ENCODE data around the gene EIPR1.

The EIPR1 gene

DNA sequence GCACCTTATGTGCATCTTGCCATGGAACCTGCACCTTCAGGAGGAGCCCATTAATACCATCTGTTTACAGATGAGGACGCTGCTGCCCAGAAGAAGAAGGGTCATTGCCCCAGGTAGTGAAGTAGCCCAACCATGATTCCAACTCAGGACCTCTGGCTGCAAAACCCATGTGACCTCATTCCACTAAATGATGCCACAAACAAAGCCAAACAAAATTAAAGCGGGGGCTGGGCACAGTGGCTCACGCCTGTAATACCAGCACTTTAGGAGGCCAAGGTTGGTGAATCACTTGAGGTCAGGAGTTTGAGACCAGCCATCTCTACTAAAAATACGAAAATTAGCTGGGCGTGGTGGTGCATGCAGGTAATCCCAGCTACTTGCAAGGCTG lies 202.1 kb downstream of the EIPR1 start:
- Histone ChIP-seq H3K36me3 (ENCODE audit: control insufficient read depth, insufficient read depth, low read length) (no peaks in the 10 kb centered on the region), H3K27ac (ENCODE audit: low read depth, low read length) (no peak overlapping the region), H3K9ac (ENCODE audit: low read length) (no peak overlapping the region), H3K4me3 (ENCODE audit: low read length) (no peak overlapping the region), H3K27me3 (ENCODE audit: control insufficient read depth, insufficient read depth, low read length) (no peaks in the 10 kb centered on the region), H3K4me1 (ENCODE audit: control insufficient read depth, insufficient read depth, low read length) (no peaks in the 10 kb centered on the region)

GRCh38 chr2:3174626-3175567 lies 202.7 kb downstream of the EIPR1 start:
- no peak overlapping the region for H3K4me3 ChIP-seq (ENCODE audit: low read length)
- no peaks in the 10 kb centered on the region for H3K27me3 ChIP-seq (ENCODE audit: control insufficient read depth, insufficient read depth, low read length)
- H3K27ac ChIP-seq (ENCODE audit: low read depth, low read length), result no peak overlapping the region
- H3K36me3 ChIP-seq (ENCODE audit: control insufficient read depth, insufficient read depth, low read length), result no peaks in the 10 kb centered on the region
- H3K4me1 ChIP-seq (ENCODE audit: control insufficient read depth, insufficient read depth, low read length), result no peaks in the 10 kb centered on the region
- no peak overlapping the region for H3K9ac ChIP-seq (ENCODE audit: low read length)

GRCh38 chr2:3173031-3173430 lies 204.6 kb downstream of the EIPR1 start:
- Histone ChIP-seq H3K27me3 (ENCODE audit: control insufficient read depth, insufficient read depth, low read length) (no peaks in the 10 kb centered on the region), H3K4me3 (ENCODE audit: low read length) (no peak overlapping the region), H3K36me3 (ENCODE audit: control insufficient read depth, insufficient read depth, low read length) (no peaks in the 10 kb centered on the region), H3K9ac (ENCODE audit: low read length) (no peak overlapping the region), H3K27ac (ENCODE audit: low read depth, low read length) (no peak overlapping the region), H3K4me1 (ENCODE audit: control insufficient read depth, insufficient read depth, low read length) (no peaks in the 10 kb centered on the region)

DNA sequence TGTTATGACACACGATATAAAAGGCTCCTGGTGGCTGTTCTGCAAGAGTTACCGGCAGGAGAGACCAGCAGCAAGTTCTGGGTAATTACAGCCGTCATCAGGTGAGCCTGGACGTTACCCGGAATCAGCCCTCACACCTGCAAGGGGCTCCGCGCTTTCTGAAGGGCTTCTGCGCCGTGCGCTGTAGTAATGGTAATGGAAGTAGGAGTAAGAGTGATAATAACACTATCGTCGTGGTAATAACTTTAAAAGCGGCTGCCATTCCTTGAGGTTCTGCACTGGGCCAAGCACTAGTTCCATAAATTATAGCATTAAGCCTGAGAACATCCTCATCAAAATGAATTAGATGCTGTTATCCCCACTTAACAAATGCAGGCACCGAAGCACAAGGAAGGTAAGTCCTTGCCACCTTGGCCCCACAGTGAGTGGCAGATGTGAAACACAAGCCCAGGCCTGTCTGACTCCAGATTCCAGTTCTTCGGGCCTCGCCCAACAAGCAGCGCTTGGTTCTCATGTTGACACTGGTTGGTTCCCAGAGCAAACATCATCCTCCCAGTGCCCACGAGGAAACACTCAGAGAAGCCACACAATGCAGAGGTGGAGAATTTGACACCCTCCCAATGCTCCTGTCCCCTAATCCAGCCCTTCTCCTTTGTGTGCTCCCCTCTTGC lies 205.2 kb downstream of the EIPR1 start:
- H3K27me3 ChIP-seq (ENCODE audit: control insufficient read depth, insufficient read depth, low read length), result no peaks in the 10 kb centered on the region
- no peaks in the 10 kb centered on the region for H3K36me3 ChIP-seq (ENCODE audit: control insufficient read depth, insufficient read depth, low read length)
- no peak overlapping the region for H3K9ac ChIP-seq (ENCODE audit: low read length)
- no peaks in the 10 kb centered on the region for H3K4me1 ChIP-seq (ENCODE audit: control insufficient read depth, insufficient read depth, low read length)
- H3K4me3 ChIP-seq (ENCODE audit: low read length), result no peak overlapping the region
- no peak overlapping the region for H3K27ac ChIP-seq (ENCODE audit: low read depth, low read length)

- Histone ChIP-seq H3K4me1 (ENCODE audit: control insufficient read depth, insufficient read depth, low read length) (no peaks in the 10 kb centered on the region), H3K9ac (ENCODE audit: low read length) (no peak overlapping the region), H3K4me3 (ENCODE audit: low read length) (no peak overlapping the region), H3K27me3 (ENCODE audit: control insufficient read depth, insufficient read depth, low read length) (no peaks in the 10 kb centered on the region), H3K36me3 (ENCODE audit: control insufficient read depth, insufficient read depth, low read length) (no peaks in the 10 kb centered on the region), H3K27ac (ENCODE audit: low read depth, low read length) (no peak overlapping the region)
Observed at GRCh38 chr2:3171564-3172264, 205.9 kb downstream of the EIPR1 start.

DNA sequence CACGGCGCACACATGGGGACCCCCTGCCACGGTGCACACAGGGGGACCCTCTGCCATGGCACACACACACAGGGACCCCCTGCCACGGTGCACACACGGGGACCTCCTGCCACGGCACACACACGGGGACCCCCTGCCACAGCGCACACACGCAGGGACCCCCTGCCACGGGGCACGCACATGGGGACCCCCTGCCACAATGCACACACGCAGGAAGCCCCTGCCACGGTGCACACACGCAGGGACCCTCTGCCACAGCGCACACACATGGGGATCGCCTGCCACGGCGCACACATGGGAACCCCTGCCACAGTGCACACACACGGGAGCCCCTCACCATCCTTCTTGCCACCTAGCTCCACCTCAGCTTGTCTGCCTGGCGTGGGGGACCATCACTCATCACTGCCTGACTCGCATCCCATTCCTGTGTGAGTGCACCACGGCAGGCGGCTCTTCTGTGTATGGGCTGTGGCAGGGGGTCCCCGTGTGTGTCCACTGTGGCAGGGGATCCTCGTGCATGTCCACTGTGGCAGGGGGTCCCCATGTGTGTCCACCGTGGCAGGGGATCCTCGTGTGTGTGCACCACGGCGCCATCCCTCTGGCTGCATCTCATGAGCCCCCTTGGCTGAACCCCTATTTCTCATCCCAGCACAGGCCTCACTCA lies 206.7 kb downstream of the EIPR1 start:
- H3K4me3 ChIP-seq (ENCODE audit: low read length), result no peak overlapping the region
- no peak overlapping the region for H3K27ac ChIP-seq (ENCODE audit: low read depth, low read length)
- no peaks in the 10 kb centered on the region for H3K4me1 ChIP-seq (ENCODE audit: control insufficient read depth, insufficient read depth, low read length)
- H3K27me3 ChIP-seq (ENCODE audit: control insufficient read depth, insufficient read depth, low read length), result no peaks in the 10 kb centered on the region
- no peaks in the 10 kb centered on the region for H3K36me3 ChIP-seq (ENCODE audit: control insufficient read depth, insufficient read depth, low read length)
- H3K9ac ChIP-seq (ENCODE audit: low read length), result no peak overlapping the region

DNA sequence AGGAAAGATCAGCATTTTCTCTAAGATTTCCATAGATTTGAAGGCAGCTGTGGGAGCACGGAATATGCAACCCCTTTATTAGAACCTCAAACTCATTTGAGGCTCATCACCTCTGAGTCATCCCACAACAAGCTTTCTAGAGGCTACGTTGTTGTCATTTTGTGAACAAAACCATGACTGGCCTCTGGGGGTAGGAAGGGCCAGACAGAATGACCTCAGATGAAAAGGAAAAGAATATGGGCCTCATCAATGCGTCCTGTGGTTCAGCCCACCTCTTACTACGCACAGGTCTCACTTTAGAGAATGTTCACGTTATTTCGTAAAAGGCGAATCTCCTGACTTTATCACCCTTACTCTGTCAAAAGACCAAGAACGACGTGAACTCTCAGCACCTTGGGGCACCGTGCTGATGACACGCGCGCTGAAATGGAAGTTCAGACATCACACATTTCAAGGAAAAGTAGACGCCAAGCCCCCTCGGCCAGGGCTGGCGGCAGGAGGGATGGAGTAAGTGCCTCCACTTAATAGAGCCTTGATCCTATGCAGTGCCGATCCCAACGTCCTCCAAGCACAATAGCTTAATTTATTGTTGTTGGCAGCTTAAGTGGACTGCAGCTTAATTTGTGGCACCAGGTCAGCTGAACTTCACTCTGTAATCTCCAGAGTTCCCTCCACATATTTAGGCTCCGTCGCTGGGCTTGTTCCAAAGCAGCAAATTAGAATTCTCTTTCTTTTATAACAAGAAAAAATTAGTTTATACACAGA lies 208.3 kb downstream of the EIPR1 start:
- H3K27me3 ChIP-seq (ENCODE audit: control insufficient read depth, insufficient read depth, low read length), result no peaks in the 10 kb centered on the region
- no peaks in the 10 kb centered on the region for H3K36me3 ChIP-seq (ENCODE audit: control insufficient read depth, insufficient read depth, low read length)
- H3K4me1 ChIP-seq (ENCODE audit: control insufficient read depth, insufficient read depth, low read length), result no peaks in the 10 kb centered on the region
- H3K27ac ChIP-seq (ENCODE audit: low read depth, low read length), result no peak overlapping the region
- H3K9ac ChIP-seq (ENCODE audit: low read length), result no peak overlapping the region
- H3K4me3 ChIP-seq (ENCODE audit: low read length), result no peak overlapping the region

DNA sequence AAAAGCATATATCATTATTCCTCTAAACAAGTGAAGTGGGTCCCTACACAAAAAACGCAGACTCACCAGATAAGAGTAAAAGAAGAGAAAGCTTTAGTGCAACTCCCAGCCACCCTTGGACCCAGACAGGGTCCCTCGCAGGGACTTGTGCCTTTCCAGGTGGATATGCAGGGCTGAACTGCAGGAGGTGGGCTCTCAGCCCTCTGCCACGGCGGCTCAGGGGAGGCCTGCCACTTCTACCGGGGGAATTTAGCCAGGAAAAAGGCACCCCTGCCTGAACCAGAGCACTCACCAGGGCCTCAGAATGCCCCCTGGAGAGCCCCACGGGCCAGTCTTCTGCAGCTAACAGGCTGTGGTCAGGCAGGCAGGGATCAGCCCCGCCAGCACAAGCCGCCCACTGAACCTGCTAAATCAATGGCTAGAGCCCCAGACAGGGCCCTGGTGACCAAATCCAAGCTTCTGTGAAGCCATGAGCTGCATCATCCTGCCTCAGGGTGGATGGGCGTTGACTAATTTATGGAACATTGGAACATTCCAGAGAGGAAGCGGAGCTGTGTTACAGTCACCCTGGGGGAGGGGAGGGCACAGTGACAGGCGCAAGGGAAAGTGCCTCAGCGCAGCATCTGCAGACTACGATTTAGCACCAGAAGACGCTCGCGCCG lies 209.3 kb downstream of the EIPR1 start:
- no peak overlapping the region for H3K4me3 ChIP-seq (ENCODE audit: low read length)
- H3K27me3 ChIP-seq (ENCODE audit: control insufficient read depth, insufficient read depth, low read length), result no peaks in the 10 kb centered on the region
- no peak overlapping the region for H3K27ac ChIP-seq (ENCODE audit: low read depth, low read length)
- no peaks in the 10 kb centered on the region for H3K4me1 ChIP-seq (ENCODE audit: control insufficient read depth, insufficient read depth, low read length)
- H3K9ac ChIP-seq (ENCODE audit: low read length), result no peak overlapping the region
- H3K36me3 ChIP-seq (ENCODE audit: control insufficient read depth, insufficient read depth, low read length), result no peaks in the 10 kb centered on the region

GRCh38 chr2:3163401-3163800 lies 214.2 kb downstream of the EIPR1 start:
- Histone ChIP-seq H3K36me3 (ENCODE audit: control insufficient read depth, insufficient read depth, low read length) (no peaks in the 10 kb centered on the region), H3K4me1 (ENCODE audit: control insufficient read depth, insufficient read depth, low read length) (no peaks in the 10 kb centered on the region), H3K4me3 (ENCODE audit: low read length) (no peak overlapping the region), H3K27ac (ENCODE audit: low read depth, low read length) (no peak overlapping the region), H3K9ac (ENCODE audit: low read length) (no peak overlapping the region), H3K27me3 (ENCODE audit: control insufficient read depth, insufficient read depth, low read length) (no peaks in the 10 kb centered on the region)

GRCh38 chr2:3162442-3163077 lies 215.1 kb downstream of the EIPR1 start:
- no peak overlapping the region for H3K9ac ChIP-seq (ENCODE audit: low read length)
- no peak overlapping the region for H3K27ac ChIP-seq (ENCODE audit: low read depth, low read length)
- H3K36me3 ChIP-seq (ENCODE audit: control insufficient read depth, insufficient read depth, low read length), result no peaks in the 10 kb centered on the region
- no peak overlapping the region for H3K4me3 ChIP-seq (ENCODE audit: low read length)
- H3K27me3 ChIP-seq (ENCODE audit: control insufficient read depth, insufficient read depth, low read length), result no peaks in the 10 kb centered on the region
- H3K4me1 ChIP-seq (ENCODE audit: control insufficient read depth, insufficient read depth, low read length), result no peaks in the 10 kb centered on the region

GRCh38 chr2:3160751-3161330 lies 216.8 kb downstream of the EIPR1 start:
- Histone ChIP-seq H3K27ac (ENCODE audit: low read depth, low read length) (no peak overlapping the region), H3K9ac (ENCODE audit: low read length) (no peak overlapping the region), H3K27me3 (ENCODE audit: control insufficient read depth, insufficient read depth, low read length) (no peaks in the 10 kb centered on the region), H3K4me1 (ENCODE audit: control insufficient read depth, insufficient read depth, low read length) (no peaks in the 10 kb centered on the region), H3K4me3 (ENCODE audit: low read length) (no peak overlapping the region), H3K36me3 (ENCODE audit: control insufficient read depth, insufficient read depth, low read length) (no peaks in the 10 kb centered on the region)

Data from rectal smooth muscle tissue (tissue), 1 donor.